GM19023 (cell line): ENCODE measurements around the gene PLAC8.
"Not testable (repeated sequence)": the region's sequence is repeated elsewhere in the genome, so short reads cannot be mapped to it uniquely, and the experiment has no call there.

ENCODE experiments used
- ATAC-seq: cut with Tn5 transposase; IDR thresholded peaks from one replicate; pipeline ENCODE4 v1.9.1; 2021; ENCODE audit warnings: mild to moderate bottlenecking, moderate library complexity; ENCODE audit not compliant: unreplicated experiment

Gene PLAC8

GRCh38 chr4:83114576-83114975 lies at the start of gene PLAC8:
Gene PLAC8, minus strand, starts transcription at chr4:83114729. Its CDS starts 6,808 bp downstream, at chr4:83107921.
- no peak for ATAC-seq

GRCh38 chr4:83153417-83153816 lies 38.9 kb upstream of the PLAC8 start:
- no peak for ATAC-seq

- no peak for ATAC-seq
Observed at GRCh38 chr4:83152746-83153145, 38.2 kb upstream of the PLAC8 start.

DNA sequence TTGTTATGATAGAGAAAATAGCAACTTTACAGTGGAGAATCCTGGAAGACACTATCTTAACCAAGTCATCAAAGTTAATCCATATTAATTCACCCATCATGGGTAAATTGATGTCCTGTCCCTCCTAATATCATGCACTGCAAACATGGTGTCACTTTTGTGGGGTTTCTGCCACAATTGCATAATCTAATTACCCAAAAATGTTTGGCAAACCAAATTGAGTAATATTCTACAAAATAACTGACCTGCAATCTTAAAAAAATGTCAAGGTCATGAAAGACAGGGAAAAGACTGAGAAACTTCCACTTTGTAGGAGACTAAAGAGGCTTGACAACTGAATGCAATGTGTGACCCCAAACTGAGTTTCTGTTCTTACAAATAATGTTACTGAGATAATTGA lies 37.1 kb upstream of the PLAC8 start:
- no peak for ATAC-seq

DNA sequence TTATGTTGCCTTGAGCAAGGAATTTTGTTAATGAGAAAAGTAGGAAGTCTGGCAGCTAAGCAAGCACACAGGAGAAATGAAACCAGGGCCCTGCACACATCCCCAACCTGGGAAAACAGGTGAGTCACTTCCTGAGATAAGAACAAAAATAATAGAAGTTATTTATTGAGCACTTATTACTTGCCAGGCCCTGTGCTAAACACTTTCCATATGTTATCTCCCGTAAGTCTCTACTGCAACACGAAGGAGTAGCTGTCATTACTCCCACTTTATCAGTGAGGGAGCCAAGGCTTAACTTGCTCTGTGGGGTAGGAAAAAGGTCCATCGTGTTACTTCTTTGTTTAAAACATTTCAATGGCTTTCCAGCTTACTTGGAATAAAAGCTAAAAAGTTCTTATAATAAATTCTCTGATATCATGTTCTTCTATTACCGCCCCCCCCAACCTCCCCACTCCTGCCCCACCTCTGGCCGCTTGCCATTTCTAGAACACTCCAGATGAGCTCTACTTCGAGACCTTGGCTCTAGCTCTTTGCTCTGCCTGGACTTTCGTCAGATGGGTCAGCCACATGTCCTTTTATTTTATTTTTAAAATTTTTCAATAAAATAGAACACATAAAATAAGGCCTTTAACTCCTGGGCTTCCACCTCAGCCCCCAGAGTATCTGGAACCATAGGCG lies 36.3 kb upstream of the PLAC8 start:
- ATAC-seq = no peak

GRCh38 chr4:83149865-83150652 lies 35.5 kb upstream of the PLAC8 start:
- ATAC-seq = no peak

DNA sequence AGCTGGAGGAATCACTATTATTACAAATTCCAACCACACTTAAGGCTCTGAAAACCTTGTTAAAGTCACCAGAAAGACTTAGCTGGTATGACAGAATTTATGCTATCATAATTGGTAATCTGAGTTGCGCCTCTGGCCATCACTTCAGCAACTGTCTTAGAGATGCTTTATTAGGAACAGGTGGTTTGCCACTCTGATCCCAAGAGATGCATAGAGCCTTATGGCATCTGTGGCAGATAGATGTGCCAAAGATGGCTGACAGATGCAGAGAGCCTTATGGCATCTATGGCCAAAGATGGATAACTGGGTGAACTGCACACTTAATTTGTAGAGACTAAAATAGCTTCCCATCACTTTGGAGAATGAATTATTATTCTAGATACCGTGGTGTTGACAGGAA lies 32.3 kb upstream of the PLAC8 start:
- no peak for ATAC-seq

DNA sequence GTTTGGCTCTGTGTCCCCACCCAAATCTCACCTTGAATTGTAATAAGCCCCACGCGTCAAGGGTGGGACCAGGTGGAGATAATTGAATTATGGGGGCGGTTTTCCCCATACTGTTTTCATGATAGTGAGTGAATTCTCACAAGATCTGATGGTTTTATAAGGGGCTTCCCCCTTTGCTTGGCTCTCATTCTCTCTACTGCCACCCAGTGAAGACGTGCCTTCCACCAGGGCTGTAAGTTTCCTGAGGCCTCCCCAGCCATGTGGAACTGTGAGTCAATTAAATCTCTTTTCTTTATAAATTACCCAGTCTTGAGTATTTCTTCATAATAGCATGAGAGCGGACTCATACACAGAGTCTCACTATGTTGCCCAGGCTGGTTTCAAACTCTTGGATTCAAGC lies 31.2 kb upstream of the PLAC8 start:
- ATAC-seq = not testable (repeated sequence)

DNA sequence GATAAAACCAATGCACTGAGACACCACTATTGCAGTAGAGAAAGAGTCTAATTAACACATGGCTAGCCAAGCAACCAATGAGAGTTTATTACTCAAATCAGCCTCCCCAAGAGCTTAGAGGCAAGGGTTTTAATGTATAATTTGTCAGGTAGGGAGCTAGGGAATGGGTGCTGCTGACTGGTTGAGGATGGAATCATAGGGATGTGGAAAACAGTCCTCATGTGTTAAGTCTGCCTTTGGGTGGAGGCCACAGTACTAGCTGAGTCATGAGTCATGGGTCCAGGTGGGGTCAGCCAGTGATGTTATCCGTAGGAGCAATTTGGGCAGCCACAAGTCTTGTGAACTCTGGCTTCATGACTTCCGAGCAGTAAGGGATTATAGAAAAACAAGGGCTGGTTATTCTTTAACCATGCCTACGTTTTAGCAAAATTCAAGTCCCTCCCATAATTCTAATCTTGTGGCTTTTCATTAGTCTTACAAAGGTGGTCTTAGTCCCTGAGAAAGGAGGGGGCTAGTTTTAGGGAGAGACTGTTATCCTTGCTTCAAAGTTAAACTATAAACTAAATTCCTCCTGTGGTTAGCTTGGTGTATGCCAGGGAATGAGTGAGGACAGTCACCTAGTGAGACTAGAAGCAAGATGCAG lies 25.1 kb upstream of the PLAC8 start:
- no peak for ATAC-seq

DNA sequence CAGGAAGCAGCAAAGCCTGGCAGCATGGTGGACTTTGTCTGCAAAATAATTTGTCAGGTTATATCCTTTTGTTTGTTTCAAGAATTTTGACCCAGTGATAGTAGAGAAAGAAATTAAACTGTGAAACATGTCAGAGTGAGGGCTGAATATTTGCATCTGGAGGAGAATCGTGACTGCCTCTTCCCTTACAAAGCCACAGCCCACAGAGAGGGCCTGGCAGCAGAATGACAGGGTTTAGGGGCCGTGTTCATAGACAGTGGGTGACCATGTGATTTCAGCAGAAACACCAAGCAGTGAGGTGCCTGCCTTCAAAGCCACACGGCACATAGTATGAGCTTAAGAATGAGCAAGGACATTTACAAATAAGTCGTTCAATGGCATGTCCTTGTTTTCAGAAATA lies 24.4 kb upstream of the PLAC8 start:
- ATAC-seq = no peak

DNA sequence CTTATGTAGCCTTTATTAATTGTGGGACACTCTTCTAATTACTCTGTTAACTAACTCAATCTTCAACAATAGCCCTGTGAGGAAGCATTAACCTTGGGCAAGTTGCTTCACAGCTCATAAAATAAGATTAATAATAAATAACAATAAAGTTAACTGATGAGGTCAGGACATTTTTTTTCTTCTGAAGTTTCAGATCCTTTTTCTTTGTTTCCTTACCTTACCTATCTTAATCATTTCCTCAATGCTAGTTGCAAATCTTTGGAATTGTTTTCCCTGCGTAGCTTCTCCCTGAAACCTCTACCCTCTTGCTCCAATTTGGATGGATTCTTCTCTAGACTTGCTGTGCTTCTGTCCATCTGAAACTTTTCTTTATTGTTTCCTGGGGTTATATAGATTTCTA lies 17.5 kb upstream of the PLAC8 start:
- ATAC-seq = no peak

DNA sequence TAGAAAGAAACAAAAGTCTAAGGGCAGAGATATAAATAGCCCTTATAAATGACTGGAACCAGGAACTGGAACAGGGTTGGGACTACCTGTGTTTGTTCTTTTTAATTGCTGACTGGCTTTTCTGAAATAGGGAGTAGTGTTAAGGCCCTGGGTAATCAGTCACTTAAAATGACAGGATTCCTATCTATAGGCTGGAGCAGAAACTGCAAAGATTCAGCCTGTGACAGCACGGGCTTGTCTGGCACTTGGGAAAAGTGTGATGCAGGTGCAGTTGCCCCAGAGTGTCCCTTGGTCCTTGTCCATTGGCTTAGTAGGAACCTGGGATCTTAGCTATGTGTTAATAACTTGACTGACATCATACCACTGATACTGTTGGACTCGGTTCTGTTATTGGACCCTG lies 14.7 kb upstream of the PLAC8 start:
- no peak for ATAC-seq

DNA sequence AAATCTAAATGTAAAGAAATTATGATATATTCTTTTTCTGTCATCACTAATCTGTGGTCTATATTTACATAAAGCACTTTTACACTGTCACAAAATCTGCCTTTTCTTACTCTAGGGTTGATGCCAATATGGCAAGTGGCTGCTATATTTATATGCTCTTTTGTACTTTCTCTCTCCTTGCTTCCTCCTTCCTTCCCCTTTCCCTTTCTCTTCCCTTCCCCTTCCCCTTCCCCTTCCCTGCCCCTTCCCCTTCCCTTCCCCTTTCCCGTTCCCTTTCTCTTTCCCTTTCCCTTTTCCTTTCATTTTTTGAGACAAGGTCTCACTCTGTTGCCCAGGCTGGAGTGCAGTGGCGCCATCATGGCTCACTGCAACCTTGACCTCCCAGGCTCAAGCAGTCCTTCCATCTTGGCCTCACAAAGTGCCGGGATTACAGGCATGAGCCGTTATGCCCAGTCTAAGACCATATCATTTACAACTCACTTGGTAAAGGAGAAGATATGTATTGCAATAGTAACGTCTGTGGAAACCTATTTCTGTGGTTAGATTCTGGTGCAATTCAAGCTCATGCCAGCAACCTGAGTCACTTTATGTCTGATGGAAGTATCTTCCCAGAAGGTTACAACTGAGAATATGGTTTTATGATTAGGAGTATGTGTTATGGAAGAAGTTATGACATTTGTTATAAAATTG lies 13.9 kb upstream of the PLAC8 start:
- ATAC-seq = no peak

- no peak for ATAC-seq
Observed at GRCh38 chr4:83125738-83126141, 11.2 kb upstream of the PLAC8 start.

DNA sequence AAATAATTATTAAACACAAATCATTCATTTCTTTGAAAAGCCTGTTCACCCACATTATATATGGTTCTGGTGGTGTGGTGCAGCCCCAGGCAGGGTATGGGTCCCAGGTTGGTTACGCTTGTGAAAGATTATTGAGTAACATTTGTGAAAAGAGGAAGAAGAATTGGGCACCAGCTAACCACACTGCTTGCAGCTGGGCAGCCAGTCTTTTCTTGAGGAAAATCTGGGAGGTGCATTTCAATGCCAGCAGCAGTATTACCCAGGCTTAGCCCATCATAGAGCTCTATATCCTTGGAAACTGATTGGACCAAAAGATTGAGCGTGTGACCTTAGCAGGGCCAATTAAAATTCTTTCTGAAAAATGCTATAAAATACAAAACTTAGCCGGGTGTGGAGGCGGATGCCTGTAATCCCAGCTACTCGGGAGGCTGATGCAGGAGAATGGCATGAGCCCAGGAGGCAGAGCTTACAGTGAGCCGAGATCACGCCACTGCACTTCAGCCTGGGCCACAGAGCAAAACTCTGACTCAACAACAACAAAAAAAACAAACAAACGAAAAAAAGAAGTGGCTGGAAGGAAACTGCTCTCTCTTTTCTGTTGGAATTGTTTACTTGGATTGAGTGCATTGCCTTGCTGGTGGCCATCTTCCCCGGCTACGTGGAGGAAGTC lies 9.7 kb upstream of the PLAC8 start:
- no peak for ATAC-seq

GRCh38 chr4:83121246-83121645 lies 6.7 kb upstream of the PLAC8 start:
- no peak for ATAC-seq

DNA sequence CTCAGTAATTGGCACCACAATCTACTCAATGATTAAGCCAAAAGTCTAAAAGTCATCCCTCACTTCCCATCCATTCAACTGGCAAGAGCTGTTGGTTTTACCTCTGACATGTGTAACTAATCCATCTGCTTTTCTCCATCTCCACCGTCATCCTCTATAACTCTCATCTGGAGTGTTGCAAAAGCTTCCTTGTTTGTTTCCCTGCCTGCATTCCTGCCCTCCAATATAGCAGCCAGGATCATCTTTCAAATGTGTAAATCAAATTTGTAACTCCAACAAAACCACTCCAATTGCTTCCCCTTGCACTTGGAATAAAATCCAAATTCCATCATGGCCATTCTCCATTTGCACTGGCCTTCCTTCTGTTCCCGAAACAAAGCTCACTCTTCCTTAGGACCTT lies 4.3 kb upstream of the PLAC8 start:
- no peak for ATAC-seq

GRCh38 chr4:83115656-83116285 lies 1.2 kb upstream of the PLAC8 start:
- no peak for ATAC-seq

GRCh38 chr4:83115000-83115399 lies 471 bp upstream of the PLAC8 start:
- no peak for ATAC-seq

GRCh38 chr4:83113429-83113786 lies 1.1 kb downstream of the PLAC8 start:
- ATAC-seq = no peak
